ENCODE data around the gene SPATS2.

SPATS2 gene

DNA sequence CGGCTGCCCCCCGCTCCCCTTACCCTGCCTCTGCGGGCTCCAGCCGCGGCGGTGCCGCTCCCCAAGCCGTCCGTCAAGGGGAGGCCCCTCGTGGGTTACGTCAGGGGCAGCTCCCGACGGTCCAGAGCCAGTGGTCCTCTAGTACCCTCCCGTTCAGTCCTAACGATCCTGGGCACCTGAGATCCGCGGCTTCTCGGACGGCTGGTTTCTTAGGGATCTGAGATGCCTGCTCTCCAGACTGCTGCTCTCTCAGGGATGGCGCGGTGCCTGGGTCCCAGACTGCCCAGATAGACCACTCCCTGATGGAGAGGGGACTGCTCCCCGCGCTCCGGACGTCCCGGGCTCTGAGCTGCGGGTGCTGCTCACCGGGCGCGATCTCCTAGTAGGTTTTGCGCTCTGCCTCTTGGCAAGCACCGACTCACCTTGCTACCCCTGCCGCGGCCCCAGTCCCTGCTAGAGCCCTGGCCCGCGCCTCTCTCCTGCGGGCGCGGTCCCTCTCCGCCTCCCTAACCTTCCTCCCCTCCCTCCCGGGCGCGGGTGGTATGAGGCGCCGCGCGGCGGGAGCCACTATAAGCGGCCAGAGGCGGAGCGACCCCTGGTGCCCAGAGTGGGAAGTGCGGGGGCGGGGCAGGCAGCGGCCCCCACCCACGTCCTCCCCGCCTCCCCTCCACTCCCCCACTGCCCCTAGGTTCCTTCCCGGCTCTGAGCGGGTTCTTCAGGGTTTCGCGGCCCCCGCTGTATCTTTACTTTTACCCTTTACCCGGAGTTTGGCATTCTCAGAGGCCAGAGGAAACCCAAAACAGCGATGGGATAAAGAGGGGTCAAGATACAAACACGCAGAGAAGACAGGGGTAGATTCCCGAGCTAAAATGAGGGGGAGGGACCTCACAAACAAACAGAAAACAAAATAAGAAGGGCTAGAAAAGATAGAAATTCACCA is 30.3 kb upstream of the SPATS2 start, which contains the start of gene C1QL4:
Gene C1QL4 (minus strand): TSS at position 544 of the 940 bp plus-strand sequence. CDS start 711 bp downstream, outside the sequence.
- peak; percentile 45 for DNase-seq

DNA sequence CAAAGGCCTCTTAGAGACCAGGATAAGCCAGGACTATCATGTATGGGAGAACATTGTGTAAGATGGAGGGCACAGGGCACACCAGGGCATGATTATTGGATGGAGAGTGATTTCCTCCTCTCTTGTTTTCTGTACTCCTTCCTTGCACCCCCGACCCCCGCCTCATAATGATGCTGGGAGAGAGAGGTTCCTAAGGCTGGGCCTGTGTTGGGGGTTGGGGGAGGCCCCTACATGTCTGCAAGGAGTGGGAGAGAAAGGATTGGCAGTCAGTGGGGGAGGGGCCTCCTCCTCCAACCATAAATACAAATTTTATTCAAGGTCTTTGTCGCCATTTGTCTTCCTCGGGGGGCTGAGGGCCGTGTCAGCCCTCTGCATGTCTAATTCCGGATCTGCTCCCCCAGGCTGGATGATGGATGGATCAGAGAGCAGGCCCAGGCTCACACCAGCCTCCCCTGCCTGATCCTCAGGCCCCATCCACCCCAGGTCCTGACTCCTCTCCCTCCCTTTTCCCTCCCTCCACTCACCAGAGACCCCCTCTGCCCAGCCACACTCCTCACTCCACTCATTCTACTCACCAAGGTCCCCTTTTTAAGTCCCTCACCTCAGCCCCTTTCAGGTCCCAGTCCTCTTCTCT is 28.3 kb upstream of the SPATS2 start:
- DNase-seq = no peak

DNA sequence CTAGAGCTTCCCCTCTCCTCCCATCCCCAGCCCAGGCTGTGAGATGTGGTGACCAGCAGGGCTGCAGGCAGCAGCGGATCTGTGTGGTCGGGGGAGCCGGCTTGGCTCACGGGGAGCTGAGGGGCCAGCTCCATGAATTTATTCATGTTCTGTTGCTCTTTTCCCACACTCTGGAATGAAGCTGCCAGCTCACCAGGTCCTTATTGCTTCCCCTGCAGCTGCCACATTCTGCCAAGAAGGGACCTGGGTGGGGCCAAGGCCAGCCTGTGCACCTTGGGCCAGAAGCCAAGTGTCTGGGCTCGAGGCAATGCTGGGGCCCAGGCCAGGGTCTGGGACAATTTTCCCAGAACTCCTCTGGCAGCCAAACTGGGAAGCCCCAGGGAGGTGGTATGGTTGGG is 27.8 kb upstream of the SPATS2 start:
- no peak for DNase-seq

DNA sequence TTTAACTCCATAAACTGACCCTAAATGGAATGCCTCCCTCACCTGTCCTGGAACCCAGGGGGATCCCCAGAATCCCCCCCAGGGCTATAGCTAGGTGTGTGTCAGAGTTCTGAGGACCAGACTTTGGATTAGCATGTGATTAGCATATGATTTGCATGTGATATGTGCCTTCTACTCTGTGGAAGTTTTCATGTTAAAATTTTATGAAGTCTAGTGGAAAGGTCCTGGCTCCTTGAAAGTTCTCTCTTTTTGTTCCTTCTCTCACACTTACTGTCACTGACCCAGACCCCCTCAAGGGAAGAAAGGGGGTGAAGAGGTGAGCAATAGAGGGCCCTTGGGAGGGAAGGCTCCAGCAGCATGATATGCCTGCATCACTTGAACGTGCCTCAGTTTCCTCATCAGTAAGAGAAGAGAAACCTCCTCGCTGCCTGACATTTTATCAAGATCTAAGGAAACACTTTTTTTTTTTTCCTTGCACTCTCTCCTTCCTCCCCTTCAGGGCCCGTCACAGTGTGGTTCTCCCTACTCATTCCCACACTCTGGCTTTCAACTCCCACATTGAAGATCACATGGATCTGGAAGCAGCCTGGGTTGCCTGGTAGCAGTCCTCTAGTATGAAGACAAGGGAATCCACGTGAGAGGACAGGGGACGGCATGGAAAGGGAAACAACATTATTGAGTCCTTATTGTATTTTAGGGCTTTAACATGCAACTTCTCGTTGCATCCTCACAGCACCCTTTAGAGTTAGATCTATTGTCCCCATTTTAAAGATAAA is 27.0 kb upstream of the SPATS2 start:
- DNase-seq = no peak

DNA sequence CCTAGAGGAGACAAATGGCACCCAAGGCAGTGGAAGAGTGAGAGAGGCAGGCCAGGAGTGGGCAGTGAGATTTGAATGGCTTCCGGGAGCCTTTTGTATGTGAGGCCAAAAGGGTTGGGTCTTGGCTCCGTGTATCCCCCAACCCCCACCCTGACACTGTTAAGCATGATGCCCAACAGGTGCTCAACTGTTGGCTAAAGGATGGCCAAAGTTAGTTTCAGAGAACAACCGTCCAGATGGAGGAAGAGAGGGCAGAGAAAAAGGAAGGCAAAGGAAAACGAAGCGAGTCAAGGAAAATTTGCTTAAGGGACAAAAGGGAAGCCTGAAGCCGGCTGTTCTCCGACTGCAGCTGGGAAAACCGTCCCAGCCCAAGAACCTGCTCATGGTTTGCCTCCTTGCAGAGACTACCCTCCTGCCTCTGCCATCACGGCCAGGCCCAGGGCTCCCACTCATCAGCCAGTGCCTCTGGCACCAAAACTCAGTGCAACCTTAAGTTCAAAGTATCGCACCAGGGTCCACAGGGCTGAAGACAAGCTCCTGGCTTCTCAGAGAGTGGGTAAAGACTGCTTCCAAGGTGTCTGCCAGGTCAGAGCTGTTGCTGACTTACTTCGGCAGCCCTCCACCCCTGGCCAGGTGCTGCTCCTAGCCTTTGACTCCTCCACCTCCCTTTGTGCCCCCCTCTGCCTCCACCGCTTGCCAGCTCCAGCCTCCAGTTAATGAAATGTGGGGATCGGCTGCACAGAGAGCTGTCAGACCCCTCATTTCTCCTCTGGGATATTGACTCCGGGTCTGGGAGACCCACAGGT is 26.1 kb upstream of the SPATS2 start:
- DNase-seq = no peak

DNA sequence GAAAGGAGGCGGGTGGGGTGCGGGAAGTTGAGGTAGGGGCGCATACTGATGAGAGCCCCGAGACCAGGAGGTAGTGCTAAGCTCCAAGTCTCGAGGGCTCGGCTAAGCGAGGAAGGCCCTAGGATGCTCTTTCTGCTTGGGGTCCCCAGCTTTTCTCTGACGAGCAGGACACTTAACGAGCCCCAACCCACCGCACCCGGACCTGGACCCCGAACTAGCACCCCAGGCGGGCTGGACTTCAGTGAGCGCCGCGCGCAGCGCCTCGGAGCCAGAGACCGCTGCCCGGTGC is 25.5 kb upstream of the SPATS2 start:
- DNase-seq = no peak

DNA sequence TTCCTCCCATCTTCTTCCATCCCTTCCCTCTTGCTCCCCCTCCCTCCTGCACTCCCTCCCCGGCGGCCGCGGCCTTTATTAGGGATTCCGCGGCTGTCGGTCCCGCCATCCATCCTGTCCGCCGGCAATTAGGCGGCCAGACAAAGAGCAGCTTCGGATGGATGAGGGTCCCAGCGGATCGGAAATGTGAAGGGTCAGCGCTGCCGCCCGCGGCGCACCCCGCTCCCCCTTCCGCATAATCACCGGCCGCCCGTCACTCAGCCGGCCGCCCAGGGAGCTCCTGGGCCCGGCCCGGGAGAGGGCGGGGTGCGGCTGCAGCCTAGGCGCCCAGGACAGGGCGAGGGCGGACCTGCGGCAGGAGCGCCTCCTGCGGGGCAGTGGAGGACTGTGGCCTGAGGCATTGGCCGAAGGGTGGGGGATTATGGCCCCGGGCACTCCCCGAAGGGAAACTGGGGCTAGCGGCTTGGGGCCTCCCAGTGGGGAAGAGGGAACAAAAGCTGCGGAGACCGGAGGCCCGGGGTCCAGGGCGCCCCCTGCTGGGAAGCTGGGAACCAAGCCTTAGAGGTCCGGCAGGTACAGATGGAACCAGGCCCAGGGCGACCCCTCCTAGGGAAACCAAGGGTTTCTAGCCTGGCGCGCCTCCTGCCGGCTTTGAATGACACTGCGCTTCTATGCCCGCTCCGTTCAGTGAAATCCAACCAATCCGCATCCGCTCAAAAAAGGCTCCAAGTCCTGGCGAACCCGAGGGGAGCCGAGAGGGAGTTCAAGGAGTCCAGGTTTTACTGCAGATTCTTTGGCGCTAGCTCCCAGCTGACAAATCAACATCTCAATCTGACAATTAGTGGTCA is 25.0 kb upstream of the SPATS2 start:
- DNase-seq = peak; percentile 76

DNA sequence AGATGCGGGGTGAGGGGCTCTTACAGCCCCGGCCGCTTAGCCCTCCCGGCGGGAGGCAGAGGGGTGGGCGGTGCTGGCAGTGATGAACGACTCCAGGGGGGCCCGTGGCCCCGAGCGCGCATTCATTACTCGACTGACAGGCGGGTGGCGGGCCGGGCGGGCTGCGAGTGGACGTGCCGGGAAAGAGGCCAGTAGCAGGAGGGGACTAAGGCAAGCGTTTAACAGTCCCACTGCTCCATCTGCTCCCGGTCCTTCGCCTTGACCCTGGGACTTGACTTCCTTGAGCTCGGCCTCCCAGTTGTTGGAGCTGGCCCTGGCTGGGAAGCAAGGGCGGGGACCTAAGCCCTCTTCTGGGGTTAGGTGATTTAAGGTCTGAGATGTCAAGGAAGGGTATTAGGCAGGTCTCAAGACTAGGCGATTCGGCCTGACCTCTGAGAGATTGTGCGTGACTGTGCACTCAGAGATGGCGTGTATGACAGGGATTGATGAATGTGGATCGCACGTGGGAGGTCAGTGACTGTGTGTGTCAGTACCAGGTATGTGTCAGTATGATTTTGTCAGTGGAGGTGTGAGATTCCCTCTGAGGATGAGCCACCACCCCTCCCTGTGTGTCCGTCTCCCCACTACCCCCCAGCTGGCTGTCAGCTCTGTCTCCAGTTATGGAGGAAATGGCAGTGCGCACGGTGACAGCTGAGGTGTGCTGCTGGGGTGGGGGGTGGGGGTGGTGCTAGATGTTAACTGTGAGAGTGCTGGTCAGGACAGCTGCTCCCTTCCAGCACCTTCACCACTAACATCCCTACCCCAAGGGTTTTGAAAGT is 24.1 kb upstream of the SPATS2 start:
- DNase-seq = no peak

DNA sequence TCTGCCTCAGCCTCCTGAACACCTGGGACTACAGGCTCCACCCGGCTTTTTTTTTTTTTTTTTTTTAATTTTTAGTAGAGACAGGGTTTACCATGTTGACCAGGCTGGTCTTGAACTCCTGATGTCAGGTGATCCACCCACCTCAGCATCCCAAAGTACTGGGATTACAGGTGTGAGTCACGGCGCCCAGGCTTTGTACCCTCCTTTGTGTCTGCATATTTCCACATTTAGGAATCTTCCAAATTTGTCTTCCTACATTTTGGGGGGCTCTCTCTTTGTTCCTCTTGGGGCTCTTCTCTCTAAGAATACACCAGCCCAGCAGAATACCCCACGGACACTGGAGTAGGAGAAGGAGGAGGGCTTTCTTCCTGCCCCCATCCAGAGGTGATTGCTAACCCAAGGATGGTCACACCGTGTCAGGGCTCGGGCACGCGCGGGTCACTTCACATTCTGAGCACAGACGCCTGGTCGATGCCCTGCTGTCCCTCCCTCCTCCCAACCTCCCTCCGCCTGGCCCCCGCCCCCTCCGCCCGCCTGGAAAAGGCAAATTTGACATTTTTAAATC is 22.7 kb upstream of the SPATS2 start:
- DNase-seq = no peak

DNA sequence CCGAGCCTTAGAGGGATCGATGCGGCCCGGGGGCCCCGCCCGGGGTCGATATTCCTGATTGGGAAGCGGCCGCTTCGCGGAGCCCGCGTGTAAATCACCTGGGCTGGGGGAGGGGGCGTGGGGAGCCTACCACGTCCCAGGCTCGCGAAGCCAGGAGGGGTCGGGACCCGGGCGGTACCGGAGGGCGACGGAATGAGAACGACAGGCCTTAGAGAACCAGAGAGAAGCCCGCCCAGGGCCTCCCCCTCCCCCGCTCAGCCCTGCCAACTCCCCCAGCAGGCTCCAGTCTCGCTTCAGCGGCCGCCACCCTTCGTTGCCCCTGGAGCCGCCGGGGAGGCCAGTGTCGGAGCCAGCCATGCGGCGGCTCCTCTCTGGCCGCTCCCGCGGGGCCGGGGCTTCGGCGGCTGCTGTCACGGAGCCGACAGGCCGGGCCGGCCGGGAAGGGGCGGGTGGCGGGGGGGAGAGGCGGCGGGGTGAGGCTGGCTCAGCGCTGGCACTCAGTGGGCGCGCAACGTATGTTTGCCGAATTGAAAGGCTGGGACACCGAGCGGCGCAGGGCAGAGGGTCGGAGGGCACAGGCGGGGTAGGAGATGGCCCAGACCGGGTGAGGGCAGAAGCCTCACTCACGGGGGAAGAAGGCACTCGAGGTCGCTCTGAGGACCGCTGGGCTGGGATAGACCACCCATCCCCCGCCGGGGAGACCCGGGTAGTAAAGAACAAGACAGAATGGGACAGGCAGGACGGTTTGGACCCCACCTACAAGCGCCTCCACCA is 22.0 kb upstream of the SPATS2 start:
- DNase-seq = peak; percentile 22

DNA sequence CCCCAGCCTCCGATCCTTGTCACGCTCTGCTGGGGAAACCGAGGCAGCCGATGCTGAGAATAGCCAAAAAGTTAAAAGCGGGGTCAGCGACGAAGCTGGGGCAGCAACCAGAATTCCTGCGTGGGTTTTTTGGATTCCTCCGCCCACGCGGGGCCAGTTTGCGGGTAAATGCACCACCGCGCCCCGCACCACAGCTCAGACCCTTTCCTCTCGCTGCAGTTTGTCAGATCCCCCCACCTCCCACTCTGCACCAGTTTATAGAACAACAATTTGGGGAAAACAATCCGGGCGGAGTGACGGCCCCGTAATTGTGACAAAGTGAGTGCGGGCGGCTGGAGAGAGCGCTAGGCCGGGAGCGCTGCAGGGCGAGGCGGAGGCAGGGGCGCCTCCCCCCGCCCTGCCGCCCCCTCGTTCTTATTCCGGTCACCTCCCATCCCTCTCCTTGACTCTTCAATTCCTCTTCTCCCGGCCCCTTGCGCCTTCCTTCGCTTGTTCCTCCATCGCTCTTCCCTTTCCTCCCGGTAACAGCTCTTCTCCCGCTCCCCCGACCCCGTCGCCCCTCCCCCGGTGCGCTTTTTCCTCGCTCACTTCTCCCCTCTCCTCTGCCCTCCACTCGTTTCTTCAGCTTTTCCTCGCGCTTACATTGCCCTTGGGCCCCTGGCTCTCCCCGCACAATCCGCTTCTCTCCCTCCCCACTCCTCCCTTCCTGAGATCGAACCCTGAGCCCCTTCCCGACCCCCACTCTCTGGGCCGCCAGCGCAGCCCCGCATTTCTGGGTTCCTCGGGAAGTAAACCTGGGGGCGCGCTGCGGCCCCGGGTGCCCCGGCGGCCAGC is 21.2 kb upstream of the SPATS2 start:
- no peak for DNase-seq

DNA sequence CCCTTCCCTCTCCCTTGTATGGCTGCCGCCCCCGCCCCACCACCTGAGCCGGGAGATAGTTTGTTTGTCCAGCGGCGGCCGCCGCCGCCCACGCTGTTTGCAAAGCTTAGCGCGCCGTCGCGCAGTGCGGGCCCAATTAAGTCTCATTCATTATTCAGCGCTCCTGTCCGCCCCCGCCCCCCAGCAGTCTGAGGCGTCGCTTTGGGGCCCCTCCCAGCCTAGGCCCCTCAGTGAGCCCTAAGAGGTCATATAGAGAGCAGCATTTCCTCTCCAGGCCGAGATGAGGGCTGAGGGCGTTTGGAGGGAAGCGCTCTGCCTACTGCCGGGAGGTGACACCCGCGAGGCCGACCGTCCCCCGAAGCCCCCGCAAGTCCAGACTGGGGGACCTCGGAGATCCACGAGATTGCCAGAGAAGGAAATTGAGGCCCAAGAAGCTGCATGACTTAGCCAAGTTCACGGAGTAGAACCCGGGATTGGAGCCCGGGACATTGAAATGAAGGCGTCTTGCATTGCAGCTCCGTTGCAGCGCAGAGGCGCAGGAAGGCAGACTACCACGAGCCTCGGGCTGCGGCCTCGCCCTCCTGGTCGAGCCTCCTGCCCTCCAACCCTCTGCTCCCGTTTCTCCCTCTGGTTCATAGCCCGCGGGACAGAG is 20.5 kb upstream of the SPATS2 start, which contains the start of gene DNAJC22:
Gene DNAJC22 (plus strand): TSS at position 230 of the 652 bp plus-strand sequence. CDS start 1,985 bp downstream, outside the sequence.
- no peak for DNase-seq

DNA sequence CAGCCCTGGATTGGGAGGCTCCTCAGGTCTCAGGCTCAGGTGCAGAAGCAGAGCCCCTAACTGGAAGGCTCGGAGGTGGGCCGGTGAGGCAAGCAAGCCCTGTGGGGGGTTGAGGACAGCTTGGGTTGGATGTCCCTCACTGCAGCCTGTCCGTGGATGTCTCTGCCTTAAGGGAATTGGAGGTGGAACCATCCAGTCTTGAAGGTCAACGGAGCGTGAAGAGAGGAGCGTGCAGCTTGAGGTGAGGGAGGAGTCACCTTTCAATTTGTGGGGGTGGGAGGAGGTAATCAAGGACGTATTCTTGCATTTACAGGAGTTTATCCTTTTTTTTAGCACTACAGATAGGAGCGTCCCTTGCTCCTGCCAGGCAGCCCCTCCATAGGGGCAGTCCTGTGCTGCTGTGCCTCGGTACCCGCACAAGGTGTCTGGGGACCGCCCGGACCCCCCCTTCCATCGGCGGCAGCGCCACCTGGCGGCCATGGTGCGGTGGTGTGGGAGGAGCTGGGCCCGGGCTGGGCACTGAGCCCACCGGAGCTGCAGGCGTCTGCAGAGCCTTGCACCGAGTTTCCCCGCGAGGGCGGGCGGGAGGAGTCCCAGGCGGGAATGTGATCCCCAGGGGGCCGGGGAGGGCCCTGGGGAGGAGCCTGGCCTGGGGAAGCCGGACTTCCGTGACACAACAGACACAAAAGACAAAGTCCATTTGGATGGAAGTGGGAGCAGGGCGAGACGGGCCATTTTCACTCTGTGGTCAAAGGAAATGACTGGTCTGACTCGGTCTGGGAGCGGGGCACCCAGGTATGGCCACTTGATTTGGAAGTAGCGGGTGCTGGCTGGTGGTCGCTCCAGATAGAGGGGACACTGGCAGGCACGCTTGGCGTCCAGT is 19.7 kb upstream of the SPATS2 start:
- DNase-seq = peak; percentile 42

DNA sequence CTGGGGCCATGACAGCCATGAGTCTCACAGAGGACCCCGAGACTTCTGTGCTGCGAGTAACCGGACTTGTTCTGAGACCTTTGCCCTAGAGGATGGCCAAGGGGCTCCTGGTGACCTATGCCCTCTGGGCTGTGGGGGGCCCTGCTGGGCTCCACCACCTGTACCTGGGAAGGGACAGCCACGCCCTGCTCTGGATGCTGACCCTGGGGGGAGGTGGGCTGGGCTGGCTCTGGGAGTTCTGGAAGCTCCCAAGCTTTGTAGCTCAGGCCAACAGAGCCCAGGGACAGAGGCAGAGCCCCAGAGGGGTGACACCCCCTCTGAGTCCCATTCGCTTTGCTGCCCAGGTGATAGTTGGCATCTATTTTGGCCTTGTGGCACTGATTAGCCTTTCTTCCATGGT is 18.5 kb upstream of the SPATS2 start:
- DNase-seq = no peak

DNA sequence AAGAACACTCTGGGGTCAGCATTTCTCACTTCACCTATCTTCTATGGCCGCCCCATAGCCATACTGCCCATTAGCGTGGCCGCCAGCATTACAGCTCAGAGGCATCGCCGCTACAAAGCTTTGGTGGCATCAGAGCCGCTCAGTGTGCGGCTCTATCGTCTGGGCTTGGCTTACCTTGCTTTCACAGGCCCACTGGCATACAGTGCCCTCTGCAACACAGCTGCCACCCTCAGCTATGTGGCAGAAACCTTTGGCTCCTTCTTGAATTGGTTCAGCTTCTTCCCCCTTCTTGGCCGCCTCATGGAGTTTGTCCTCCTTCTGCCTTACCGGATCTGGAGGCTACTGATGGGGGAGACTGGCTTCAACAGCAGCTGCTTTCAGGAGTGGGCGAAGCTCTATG is 18.0 kb upstream of the SPATS2 start:
- DNase-seq = no peak

DNA sequence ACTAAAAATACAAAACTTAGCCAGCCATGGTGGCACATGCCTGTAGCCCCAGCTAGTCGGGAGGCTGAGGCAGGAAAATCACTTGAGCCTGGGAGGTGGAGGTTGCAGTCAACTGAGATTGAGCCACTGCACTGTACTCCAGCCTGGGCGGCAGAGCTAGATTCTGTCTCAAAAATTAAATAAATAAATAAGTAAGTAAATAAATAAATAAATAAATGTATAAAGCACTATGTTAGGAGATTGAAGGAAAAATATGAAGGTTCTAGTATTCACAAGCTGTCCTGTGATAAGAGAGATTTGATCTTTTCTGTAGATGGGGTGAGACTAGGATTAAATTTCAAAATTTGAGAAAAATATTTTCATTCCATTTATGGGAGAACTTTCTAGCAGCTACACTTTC is 14.9 kb upstream of the SPATS2 start:
- no peak for DNase-seq

DNA sequence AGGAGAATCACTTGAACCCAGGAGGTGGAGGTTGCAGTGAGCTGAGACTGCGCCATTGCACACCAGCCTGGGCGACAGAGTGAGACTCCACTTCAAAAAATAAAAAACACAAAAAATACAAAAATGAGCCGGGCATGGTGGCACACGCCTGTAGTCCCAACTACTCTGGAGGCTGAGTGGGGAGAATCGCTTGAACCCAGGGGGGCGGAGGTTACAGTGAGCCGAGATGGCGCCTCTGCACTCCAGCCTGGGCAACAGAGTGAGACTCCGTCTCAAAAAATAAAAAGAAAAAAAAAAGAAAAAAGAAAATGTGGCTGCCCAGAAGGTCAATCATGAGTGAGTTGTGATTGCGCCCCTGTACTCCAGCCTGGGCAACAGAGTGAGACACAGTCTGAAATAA is 11.3 kb upstream of the SPATS2 start:
- no peak for DNase-seq
